A673 (cell line): Measurements from ENCODE around the gene BRCA1. TPM values are rescaled to one million over a fixed set of nuclear protein-coding genes. Genes with fewer than 3 reads are reported as not detected.
A peak's percentile ranks its signal among the peaks of the same experiment; 100 is the strongest.
"Not testable (repeated sequence)": the region's sequence is repeated elsewhere in the genome, so short reads cannot be mapped to it uniquely, and the experiment has no call there.

Experiments used
- BruUV-seq: library from RNA; stranded (reverse); fragments of 400-500 nt; replicated peaks from 2 replicates; lab custom pipeline; 2021; lab: Mats Ljungman, UMichigan
- CTCF ChIA-PET: fragments of 300-600 bp; sonication (Branson Sonifier 250); formaldehyde crosslinking; loops from one replicate; lab custom pipeline; 2022; ENCODE audit warnings: antibody characterized with exemption; lab: Charles Lee
- POLR2A ChIA-PET: fragments of 300-600 bp; sonication (Branson Sonifier 250); formaldehyde crosslinking; loops from one replicate; lab custom pipeline; 2022; ENCODE audit warnings: antibody characterized with exemption; ENCODE audit not compliant: low non-redundant PET; lab: Charles Lee
- DNase-seq: peaks from one replicate; pipeline ENCODE4 v3.0.0-alpha.2; 2015; ENCODE audit warnings: low spot score
- H3K27ac ChIP-seq: fragments of 200-600 bp; sonication (generic); 2 replicates; pipeline ENCODE4 v1.5.1; 2016; ENCODE audit warnings: mixed run types, low read depth, mild to moderate bottlenecking, mixed read lengths, antibody characterized with exemption, low read length; ENCODE audit not compliant: poor library complexity, severe bottlenecking
- H3K27me3 ChIP-seq: fragments of 200-600 bp; sonication (generic); replicated peaks from 2 replicates; pipeline ENCODE4 v1.6.1; 2017; ENCODE audit warnings: mixed run types, low read depth, mild to moderate bottlenecking, mixed read lengths, antibody characterized with exemption, low read length; ENCODE audit not compliant: insufficient read depth, poor library complexity
- H3K36me3 ChIP-seq: fragments of 200-600 bp; sonication (generic); 2 replicates; pipeline ENCODE4 v1.6.1; 2016; ENCODE audit warnings: mixed run types, mild to moderate bottlenecking, mixed read lengths, antibody characterized with exemption, low read length; ENCODE audit not compliant: insufficient read depth, poor library complexity, severe bottlenecking
- H3K4me1 ChIP-seq: fragments of 200-600 bp; sonication (generic); 2 replicates; pipeline ENCODE4 v1.6.1; 2017; ENCODE audit warnings: mixed run types, mild to moderate bottlenecking, mixed read lengths, antibody characterized with exemption, low read length; ENCODE audit not compliant: insufficient read depth, poor library complexity, severe bottlenecking
- H3K4me3 ChIP-seq: fragments of 200-600 bp; sonication (generic); 2 replicates; pipeline ENCODE4 v1.5.1; 2016; ENCODE audit warnings: low read depth, mixed run types, mild to moderate bottlenecking, mixed read lengths, low read length; ENCODE audit not compliant: poor library complexity, severe bottlenecking
- H3K9me3 ChIP-seq: fragments of 200-600 bp; sonication (generic); 2 replicates; pipeline ENCODE4 v1.6.1; 2016; ENCODE audit warnings: mixed run types, low read depth, mild to moderate bottlenecking, mixed read lengths, antibody characterized with exemption, low read length; ENCODE audit not compliant: poor library complexity, severe bottlenecking
- EZH2 ChIP-seq: fragments of 200-600 bp; sonication (generic); IDR thresholded peaks from 2 replicates; pipeline ENCODE4 v1.6.1; 2017; ENCODE audit warnings: borderline replicate concordance, low read depth, mild to moderate bottlenecking, mixed read lengths, antibody characterized with exemption, low read length; ENCODE audit not compliant: poor library complexity, severe bottlenecking
- intact Hi-C: fragments of 100-400 bp; cut with micrococcal nuclease; formaldehyde crosslinking; loops from one replicate; pipeline ENCODE4 v1.10.0; 2022; ENCODE audit not compliant: unreplicated experiment
- total RNA-seq: library from RNA; stranded (reverse); gene quantifications from 2 replicates; pipeline ENCODE4 v1.2.3, GENCODE V29; 2021
- TF ChIP-seq, protein P1 (sequence below): fragments of 300-800, 200-600 bp; sonication (generic); conservative IDR thresholded peaks from 2 replicates; pipeline ENCODE4 v1.5.1; 2017; ENCODE audit warnings: low read depth, mild to moderate bottlenecking, antibody characterized with exemption, low read length, moderate library complexity, mixed read lengths

The BRCA1 gene
- total RNA-seq, 1 experiment from 2014 or later, result 24.2 TPM

DNA sequence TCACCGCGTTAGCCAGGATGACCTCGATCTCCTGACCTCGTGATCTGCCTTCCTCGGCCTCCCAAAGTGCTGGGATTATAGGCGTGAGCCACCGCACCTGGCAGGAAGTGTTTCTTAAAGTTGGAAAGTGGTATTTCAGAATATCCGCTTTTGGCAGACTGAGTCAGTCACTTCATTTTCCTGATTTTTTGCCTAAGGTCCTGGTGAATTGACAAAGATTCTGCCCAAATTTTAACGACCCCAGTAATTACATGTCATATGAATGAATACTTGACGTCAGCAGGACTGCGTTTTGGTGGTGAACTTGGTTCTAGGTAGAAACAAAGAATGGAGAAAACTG is 4.5 kb upstream of the BRCA1 start:
- Histone ChIP-seq H3K27ac (peak overlapping the region; percentile 80), H3K4me1 (peaks cover 3% of the 10 kb centered on the region), H3K36me3 (no peaks in the 10 kb centered on the region), H3K27me3 (no peaks in the 10 kb centered on the region), H3K4me3 (peak overlapping the region; percentile 23), H3K9me3 (no peaks in the 10 kb centered on the region)
- no peak for TF ChIP-seq EZH2
- TF ChIP-seq, protein P1, sequence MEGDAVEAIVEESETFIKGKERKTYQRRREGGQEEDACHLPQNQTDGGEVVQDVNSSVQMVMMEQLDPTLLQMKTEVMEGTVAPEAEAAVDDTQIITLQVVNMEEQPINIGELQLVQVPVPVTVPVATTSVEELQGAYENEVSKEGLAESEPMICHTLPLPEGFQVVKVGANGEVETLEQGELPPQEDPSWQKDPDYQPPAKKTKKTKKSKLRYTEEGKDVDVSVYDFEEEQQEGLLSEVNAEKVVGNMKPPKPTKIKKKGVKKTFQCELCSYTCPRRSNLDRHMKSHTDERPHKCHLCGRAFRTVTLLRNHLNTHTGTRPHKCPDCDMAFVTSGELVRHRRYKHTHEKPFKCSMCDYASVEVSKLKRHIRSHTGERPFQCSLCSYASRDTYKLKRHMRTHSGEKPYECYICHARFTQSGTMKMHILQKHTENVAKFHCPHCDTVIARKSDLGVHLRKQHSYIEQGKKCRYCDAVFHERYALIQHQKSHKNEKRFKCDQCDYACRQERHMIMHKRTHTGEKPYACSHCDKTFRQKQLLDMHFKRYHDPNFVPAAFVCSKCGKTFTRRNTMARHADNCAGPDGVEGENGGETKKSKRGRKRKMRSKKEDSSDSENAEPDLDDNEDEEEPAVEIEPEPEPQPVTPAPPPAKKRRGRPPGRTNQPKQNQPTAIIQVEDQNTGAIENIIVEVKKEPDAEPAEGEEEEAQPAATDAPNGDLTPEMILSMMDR, result no peak
- BruUV-seq, result no TSS peak
- ChIA-PET POLR2A (no interaction called here), CTCF (no interaction called here)
- no peak for DNase-seq
- intact Hi-C loops, result loop anchor here (5.0 to 10.0 kb wide), 2 partner anchors 43 to 105 kb away; partner anchors contain the start of genes NBR1, RND2 and VAT1

DNA sequence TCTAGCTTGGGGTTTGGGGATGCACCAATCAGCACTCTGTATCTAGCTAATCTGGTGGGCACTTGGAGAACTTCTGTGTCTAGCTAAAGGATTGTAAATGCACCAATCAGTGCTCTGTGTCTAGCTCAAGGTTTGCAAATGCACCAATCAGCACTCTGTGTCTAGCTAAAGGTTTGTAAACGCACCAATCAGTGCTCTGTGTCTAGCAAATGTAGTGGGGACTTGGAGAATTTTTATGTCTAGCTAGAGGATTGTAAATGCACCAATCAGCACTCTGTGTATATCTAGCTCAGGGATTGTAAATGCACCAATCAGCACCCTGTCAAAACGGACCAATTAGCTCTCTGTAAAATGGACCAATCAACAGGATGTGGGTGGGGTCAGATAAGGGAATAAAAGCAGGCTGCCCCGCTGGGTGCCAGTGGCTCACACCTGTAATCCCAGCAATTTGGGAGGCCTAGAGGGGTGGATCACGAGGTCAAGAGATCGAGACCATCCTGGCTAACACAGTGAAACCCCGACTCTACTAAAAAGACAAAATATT is 2.2 kb upstream of the BRCA1 start:
- not testable (repeated sequence) for H3K27me3 ChIP-seq
- CTCF ChIA-PET, result interaction anchor here (0.5 kb wide), 1 partner anchor 84 kb away, joined by 5 read pairs; the partner anchor contains the start of gene TMEM106A
- POLR2A ChIA-PET, result interaction anchor here (0.6 kb wide), 1 partner anchor 27 kb away, joined by 3 read pairs; no protein-coding TSS in a partner anchor

DNA sequence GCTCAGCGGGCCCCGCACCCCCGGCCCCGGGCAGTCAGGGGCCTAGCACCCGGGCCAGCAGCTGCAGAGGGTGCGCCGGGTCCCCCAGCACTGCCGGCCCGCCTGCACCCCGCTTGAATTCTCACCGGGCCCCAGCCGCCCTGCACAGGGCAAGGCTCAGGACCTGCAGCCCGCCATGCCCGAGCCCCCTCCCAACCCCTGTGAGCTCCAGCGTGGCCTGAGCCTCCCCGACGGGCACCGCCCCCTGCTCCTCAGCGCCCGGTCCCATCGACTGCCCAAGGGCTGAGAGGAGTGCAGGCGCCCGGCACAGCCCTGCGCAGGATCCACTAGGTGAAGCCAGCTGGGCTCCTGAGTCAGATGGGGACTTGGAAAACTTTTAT is 1.7 kb upstream of the BRCA1 start:
- no peak overlapping the region for H3K27ac ChIP-seq
- intact Hi-C loops, result loop anchor here (5.0 to 10.0 kb wide), 2 partner anchors 45 to 102 kb away; partner anchors contain the start of genes NBR1, RND2 and VAT1
- H3K9me3 ChIP-seq, result no peaks in the 10 kb centered on the region
- DNase-seq, result no peak
- ChIA-PET POLR2A (interaction anchor here (0.6 kb wide), 1 partner anchor 27 kb away, joined by 3 read pairs; no protein-coding TSS in a partner anchor), CTCF (interaction anchor here (0.5 kb wide), 1 partner anchor 85 kb away, joined by 5 read pairs; the partner anchor contains the start of gene TMEM106A)
- TF ChIP-seq, protein P1, result no peak
- no peak for TF ChIP-seq EZH2
- H3K4me3 ChIP-seq, result no peak overlapping the region
- H3K4me1 ChIP-seq, result peaks cover 3% of the 10 kb centered on the region
- no peaks in the 10 kb centered on the region for H3K36me3 ChIP-seq
- no peaks in the 10 kb centered on the region for H3K27me3 ChIP-seq
- BruUV-seq, result no TSS peak

More for the DNA sequence above, 2.2 kb upstream of the BRCA1 start:
- not testable (repeated sequence) for H3K4me3 ChIP-seq, H3K27ac ChIP-seq, DNase-seq, H3K36me3 ChIP-seq, BruUV-seq, H3K9me3 ChIP-seq, H3K4me1 ChIP-seq
- intact Hi-C loops, result loop anchor here (5.0 to 10.0 kb wide), 2 partner anchors 45 to 103 kb away; partner anchors contain the start of genes NBR1, RND2 and VAT1
